Right ventricle myocardium superior (tissue), 1 donor: ENCODE measurements around the gene PCSK1N. TPM values are rescaled to one million over a fixed set of nuclear protein-coding genes. Genes with fewer than 3 reads are reported as not detected.

Experiments
- total RNA-seq: library from RNA; stranded (reverse); fragmentation: NEBNext Ultra II Directional; extraction: Animal tissue kit (Norgen Biotek cat#: 25700); gene quantifications from one replicate; pipeline ENCODE4 v1.2.1, GENCODE V29; 2021
- donor health status: DM: no; HTN: yes; CAD: no; lungs with severe emphysema.

Gene PCSK1N
- total RNA-seq, 1 donor from 2014 or later: 0.30 TPM

Other genes with a start within 250 kb of the PCSK1N start
- 173 TPM for gene WDR13, start 238.1 kb downstream of the PCSK1N start, total RNA-seq
- 4.0 TPM for gene WAS, start 151.8 kb downstream of the PCSK1N start, total RNA-seq
- gene SUV39H1, start 138.9 kb downstream of the PCSK1N start, total RNA-seq: 2.3 TPM
- gene GLOD5, start 73.9 kb downstream of the PCSK1N start, total RNA-seq: not detected
- gene GATA1, start 49.0 kb downstream of the PCSK1N start, total RNA-seq: 0.13 TPM
- 35.3 TPM for gene HDAC6, start 33.5 kb downstream of the PCSK1N start, total RNA-seq
- not detected for gene ERAS, start 9.1 kb downstream of the PCSK1N start, total RNA-seq
- gene TIMM17B, start 62.2 kb upstream of the PCSK1N start, total RNA-seq: 79.7 TPM
- 56.2 TPM for gene PQBP1, start 62.3 kb upstream of the PCSK1N start, total RNA-seq
- 12.9 TPM for gene SLC35A2, start 76.0 kb upstream of the PCSK1N start, total RNA-seq
- gene PIM2, start 83.4 kb upstream of the PCSK1N start, total RNA-seq: 3.0 TPM
- 16.7 TPM for gene OTUD5, start 122.0 kb upstream of the PCSK1N start, total RNA-seq
- 0.38 TPM for gene KCND1, start 136.2 kb upstream of the PCSK1N start, total RNA-seq
- 17.7 TPM for gene GRIPAP1, start 166.7 kb upstream of the PCSK1N start, total RNA-seq
- 19.3 TPM for gene TFE3, start 207.7 kb upstream of the PCSK1N start, total RNA-seq
- 1.2 TPM for gene CCDC120, start 223.4 kb upstream of the PCSK1N start, total RNA-seq
- 6.9 TPM for gene PRAF2, start 238.4 kb upstream of the PCSK1N start, total RNA-seq
- gene WDR45, start 244.3 kb upstream of the PCSK1N start, total RNA-seq: 79.0 TPM